ENCODE measurements around the gene RTL9.
A peak's percentile ranks its signal among the peaks of the same experiment; 100 is the strongest.
"Not testable (repeated sequence)": the region's sequence is repeated elsewhere in the genome, so short reads cannot be mapped to it uniquely, and the experiment has no call there.

Gene RTL9

DNA sequence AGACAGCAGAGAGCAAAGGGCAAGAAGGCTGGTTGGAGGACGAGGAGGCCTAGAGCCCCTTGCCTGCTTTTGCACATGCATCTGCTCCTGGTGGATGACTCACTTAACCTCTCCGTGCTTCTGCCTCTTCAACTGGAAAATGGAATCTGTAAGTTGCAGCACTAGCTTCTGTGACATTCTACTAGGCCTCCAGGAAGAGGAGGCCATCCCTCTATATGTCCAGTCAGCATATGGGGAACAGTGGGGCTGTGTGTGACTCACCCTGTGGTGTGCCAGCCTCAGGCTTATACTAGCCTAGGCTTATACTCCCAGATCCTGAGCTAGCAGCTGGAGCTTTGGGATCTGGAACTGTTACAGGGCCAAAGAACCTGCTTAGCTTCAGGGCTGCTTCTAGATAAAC, 36.0 kb downstream of the RTL9 start:
- Mint-ChIP-seq H3K9me3 (no peaks in the 10 kb centered on the region), H3K27ac (no peak overlapping the region), H3K4me3 (no peak overlapping the region), H3K36me3 (no peaks in the 10 kb centered on the region), H3K4me1 (no peaks in the 10 kb centered on the region)
- DNase-seq (ENCODE audit: low spot score in 2 of 2) (no peak), ATAC-seq (peak; percentile 39)

DNA sequence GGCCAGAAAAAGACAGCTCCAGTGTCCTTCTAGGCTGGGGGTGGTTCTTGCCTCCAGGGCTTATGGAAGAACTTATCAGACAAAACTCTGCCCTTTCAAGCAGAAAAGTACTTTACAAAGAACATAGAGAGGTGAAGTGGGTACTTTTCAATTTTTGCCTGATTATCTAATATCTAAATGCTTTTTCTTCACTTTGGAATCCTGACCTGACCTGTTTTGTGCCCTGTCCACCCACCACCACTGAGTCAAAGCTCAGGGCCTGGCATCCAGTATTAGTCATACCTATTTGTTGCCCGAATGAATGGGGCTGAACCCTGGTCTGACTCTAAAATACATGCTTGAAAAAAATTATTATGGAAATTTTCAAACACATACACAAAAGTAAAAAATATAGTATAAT, 37.2 kb downstream of the RTL9 start:
- no peak overlapping the region for H3K27ac Mint-ChIP-seq
- H3K4me3 Mint-ChIP-seq = no peak overlapping the region
- DNase-seq (ENCODE audit: low spot score in 2 of 2) = no peak
- H3K9me3 Mint-ChIP-seq = no peaks in the 10 kb centered on the region
- no peaks in the 10 kb centered on the region for H3K4me1 Mint-ChIP-seq
- no peak for ATAC-seq
- no peaks in the 10 kb centered on the region for H3K36me3 Mint-ChIP-seq

DNA sequence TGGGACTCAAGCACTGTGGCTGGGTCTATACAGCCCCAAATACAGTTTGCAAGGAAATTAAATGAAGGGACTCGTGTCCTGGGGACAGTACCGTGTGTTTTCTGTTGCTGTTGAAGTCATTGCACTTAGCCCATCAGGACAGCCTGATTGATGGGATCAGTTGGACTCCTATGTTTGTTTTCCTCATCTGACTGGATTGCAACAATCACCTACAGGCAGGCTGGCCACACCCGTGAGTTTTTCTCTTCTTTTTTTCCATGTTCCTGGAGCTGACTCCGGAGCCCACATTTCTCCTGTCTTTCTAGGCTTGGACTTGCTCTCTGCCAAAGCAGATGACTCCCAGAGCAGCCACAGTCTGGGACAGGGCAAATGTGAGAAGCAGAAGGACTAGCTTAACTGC, 38.1 kb downstream of the RTL9 start:
- no peak overlapping the region for H3K27ac Mint-ChIP-seq
- no peaks in the 10 kb centered on the region for H3K4me1 Mint-ChIP-seq
- no peaks in the 10 kb centered on the region for H3K36me3 Mint-ChIP-seq
- DNase-seq (ENCODE audit: low spot score in 2 of 2) (no peak), ATAC-seq (no peak)
- no peaks in the 10 kb centered on the region for H3K9me3 Mint-ChIP-seq
- no peak overlapping the region for H3K4me3 Mint-ChIP-seq

DNA sequence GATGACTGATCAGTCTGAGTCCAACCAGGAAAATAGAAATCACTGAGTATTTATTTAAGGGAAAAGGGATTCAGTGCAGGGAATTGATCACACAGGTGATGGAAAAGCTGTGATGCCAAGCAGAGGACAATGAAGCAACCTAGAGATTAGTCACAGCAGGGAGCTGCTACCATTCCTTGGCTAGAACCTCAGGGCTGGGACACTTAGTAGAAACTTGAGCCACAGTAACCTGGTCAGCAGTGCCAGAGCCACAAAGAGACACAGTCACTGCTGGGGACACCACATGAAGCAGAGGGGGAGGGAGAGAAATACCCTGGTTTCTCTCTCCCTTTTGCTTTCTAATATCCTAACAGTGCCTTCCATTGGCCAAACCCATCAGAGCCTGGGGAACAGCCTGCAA, 38.7 kb downstream of the RTL9 start:
- ATAC-seq = no peak
- Mint-ChIP-seq H3K36me3 (no peaks in the 10 kb centered on the region), H3K27ac (no peak overlapping the region), H3K9me3 (no peaks in the 10 kb centered on the region), H3K4me1 (no peaks in the 10 kb centered on the region), H3K4me3 (no peak overlapping the region)
- DNase-seq (ENCODE audit: low spot score in 2 of 2) = no peak

DNA sequence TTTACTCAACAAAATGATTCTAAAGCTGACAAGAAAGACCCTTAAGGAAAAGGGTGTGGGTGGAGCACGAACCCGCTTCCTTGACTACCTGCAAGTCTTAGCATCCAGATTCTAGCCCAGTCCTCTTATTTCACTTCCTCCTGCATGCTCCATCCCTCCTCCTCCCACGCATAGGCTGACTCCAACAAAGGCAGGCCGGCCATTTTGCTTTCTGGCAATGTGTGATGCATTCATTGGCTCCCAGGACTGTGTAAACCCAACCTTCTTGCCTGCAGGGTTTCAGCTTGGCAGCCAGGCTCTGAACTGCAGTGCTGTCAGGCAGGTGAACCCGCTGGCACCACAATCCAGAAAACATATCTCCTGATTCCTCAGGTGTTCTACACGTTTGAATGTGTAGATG, 39.3 kb downstream of the RTL9 start:
- H3K4me3 Mint-ChIP-seq = no peak overlapping the region
- H3K27ac Mint-ChIP-seq = no peak overlapping the region
- H3K9me3 Mint-ChIP-seq = no peaks in the 10 kb centered on the region
- DNase-seq (ENCODE audit: low spot score in 2 of 2) = no peak
- no peaks in the 10 kb centered on the region for H3K4me1 Mint-ChIP-seq
- H3K36me3 Mint-ChIP-seq = no peaks in the 10 kb centered on the region
- ATAC-seq = no peak

DNA sequence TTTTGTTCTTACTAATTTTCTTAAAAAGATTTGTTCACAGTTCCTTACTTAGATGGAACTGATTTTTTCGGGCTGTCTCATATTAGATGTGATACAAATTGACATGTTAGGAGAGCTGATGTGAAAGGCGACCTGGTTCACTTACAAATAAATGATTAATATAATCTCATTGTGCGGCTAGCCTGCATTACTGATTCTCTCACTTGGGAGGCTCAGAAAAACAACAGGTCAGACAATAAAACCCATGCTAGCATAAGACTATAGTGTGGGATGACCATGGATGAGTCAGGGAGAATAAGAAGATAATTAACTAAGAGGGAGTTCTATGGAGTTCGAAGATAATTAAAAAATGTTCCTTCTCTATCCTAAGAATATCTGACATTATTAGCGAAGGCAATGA, 40.8 kb downstream of the RTL9 start:
- no peak for DNase-seq (ENCODE audit: low spot score in 2 of 2)
- H3K27ac Mint-ChIP-seq = no peak overlapping the region
- H3K4me3 Mint-ChIP-seq = no peak overlapping the region
- no peaks in the 10 kb centered on the region for H3K4me1 Mint-ChIP-seq
- no peaks in the 10 kb centered on the region for H3K9me3 Mint-ChIP-seq
- H3K36me3 Mint-ChIP-seq = no peaks in the 10 kb centered on the region
- no peak for ATAC-seq

DNA sequence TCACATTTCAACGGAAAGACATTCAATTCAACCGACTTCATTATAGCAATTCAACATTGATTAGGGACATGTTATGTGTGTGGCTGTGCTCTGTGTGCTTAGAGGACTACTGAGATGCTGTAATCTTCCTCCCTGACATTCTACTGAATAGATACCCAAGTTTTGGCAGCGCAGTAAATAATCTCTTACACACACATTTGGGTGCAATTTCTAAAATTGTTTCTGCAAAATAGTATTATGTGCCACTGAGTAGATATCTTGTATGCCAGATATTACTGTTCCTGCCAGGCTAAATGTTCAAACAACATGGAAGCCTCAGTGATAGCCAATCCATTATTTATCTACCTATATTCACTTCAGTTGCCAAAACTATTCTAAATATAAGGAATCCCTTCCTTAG, 41.3 kb downstream of the RTL9 start:
- no peak for DNase-seq (ENCODE audit: low spot score in 2 of 2)
- no peak for ATAC-seq
- H3K27ac Mint-ChIP-seq = no peak overlapping the region
- H3K4me1 Mint-ChIP-seq = no peaks in the 10 kb centered on the region
- no peaks in the 10 kb centered on the region for H3K36me3 Mint-ChIP-seq
- H3K9me3 Mint-ChIP-seq = no peaks in the 10 kb centered on the region
- no peak overlapping the region for H3K4me3 Mint-ChIP-seq

DNA sequence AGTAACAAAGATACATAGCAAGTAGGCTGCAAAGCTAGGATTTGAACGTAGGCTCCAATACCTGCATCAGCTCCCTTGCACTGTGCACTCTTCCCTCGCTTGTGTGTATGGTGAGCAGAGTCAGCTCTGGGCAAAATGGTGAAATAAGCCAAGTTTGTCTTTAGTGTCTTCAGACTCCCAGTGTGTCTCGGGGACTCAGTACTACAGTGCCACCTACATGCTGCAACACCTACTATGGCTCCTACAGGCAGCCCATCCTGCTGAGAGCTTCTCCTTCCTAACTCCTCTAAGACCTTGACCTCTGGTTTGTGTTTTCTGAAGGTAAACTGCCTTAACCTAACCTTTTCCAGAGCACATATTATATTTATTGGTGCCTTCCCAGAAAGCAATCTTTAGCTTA, 42.5 kb downstream of the RTL9 start:
- no peak overlapping the region for H3K27ac Mint-ChIP-seq
- H3K36me3 Mint-ChIP-seq = no peaks in the 10 kb centered on the region
- H3K4me3 Mint-ChIP-seq = no peak overlapping the region
- no peaks in the 10 kb centered on the region for H3K4me1 Mint-ChIP-seq
- ATAC-seq (no peak), DNase-seq (ENCODE audit: low spot score in 2 of 2) (no peak)
- H3K9me3 Mint-ChIP-seq = no peaks in the 10 kb centered on the region

DNA sequence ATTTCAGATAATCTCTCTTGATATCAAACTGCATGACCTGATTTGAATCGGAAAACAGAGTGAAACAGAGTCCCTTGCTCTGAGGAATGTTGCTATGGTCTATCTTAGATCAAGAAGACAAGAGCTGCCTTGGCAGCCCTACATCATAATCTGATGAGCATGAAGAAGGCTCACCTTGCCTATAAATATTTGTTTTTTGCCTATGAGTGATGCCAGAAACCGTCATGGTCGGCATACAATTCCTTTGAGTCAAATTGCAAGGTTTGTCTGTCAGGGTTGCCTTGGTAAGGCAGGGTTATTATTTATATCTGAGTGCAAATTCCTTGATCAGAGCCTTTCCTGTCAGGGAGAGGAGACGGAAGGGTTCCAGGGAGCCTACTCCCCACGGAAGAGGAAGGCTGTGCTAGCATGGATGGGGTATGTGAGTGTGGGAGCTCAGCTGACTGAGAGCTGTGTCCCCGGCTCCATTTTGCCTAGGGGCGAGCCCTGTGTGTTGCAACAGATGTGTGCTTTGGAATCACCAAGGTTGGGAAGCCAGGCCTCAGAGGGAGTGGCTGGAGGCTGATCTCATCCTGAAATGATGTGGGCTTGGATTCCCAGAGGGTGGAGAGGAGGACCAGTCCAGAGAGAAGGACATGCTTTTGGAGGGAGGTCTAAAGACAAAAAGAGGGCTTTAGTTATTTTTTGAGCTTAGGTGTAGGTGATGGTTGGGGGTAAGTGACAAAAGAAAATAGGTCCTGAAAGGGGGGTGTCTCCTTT, 43.6 kb downstream of the RTL9 start:
- Mint-ChIP-seq H3K27ac (no peak overlapping the region), H3K36me3 (no peaks in the 10 kb centered on the region), H3K4me3 (no peak overlapping the region), H3K9me3 (no peaks in the 10 kb centered on the region), H3K4me1 (no peaks in the 10 kb centered on the region)
- DNase-seq (ENCODE audit: low spot score in 2 of 2) (no peak), ATAC-seq (no peak)

DNA sequence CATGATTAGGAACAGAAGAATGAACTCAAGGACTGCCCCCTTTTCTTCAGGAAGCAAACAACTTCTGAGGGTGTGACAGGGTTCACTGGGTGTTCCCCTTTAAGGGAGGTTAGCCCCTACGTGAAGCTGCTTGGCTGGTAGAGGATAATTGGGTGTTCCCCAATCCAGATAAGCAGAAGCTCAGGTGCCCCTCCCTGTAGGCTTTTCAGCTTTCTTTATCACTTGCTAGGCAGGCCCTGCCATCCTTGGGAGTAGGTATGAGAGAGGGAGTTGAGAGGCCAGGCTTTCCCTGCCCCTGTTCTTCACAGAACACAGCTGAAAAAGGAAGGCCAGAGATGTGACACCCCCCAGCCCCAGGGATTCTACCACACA, 44.2 kb downstream of the RTL9 start:
- DNase-seq (ENCODE audit: low spot score in 2 of 2) = no peak
- no peak for ATAC-seq
- Mint-ChIP-seq H3K4me1 (no peaks in the 10 kb centered on the region), H3K27ac (no peak overlapping the region), H3K4me3 (no peak overlapping the region), H3K36me3 (no peaks in the 10 kb centered on the region), H3K9me3 (no peaks in the 10 kb centered on the region)

DNA sequence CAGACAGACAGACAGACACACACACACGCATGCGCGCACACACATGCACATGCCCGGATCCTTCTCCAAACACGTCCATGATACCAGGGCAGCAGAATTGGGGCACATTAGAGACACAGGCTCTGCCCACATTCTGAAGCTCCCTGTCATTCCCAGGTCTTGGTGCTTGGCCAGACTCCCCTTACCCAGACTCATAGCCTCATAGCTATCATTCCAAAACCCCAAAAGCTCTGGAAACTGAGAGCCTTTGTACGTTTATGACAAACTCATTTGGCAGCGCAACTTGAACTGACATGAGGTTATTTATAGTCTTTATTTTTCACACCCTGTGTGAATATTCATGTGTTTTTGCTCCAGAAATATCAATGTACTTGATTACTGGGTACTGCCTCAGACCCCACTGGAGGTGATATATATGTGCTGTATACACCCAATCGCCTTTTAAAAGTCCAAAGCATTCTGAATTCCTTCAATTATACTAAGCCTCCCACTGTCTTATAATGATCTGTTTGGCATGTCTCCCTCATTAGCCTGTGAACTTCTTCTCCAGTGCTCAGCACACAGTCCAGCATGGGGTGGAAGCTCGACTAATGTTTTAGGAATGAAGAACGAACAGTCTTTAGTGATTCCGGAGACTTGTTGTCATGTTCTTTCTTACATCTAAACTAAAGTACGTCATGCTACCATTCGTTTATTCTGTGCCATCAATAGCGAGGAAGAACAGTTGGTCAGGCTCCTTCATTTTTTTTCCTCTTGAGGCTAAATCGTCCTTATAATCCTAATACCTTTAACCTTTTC, 45.0 kb downstream of the RTL9 start:
- Mint-ChIP-seq H3K9me3 (no peaks in the 10 kb centered on the region), H3K36me3 (no peaks in the 10 kb centered on the region), H3K27ac (no peak overlapping the region), H3K4me3 (no peak overlapping the region), H3K4me1 (no peaks in the 10 kb centered on the region)
- no peak for DNase-seq (ENCODE audit: low spot score in 2 of 2)
- ATAC-seq = no peak

DNA sequence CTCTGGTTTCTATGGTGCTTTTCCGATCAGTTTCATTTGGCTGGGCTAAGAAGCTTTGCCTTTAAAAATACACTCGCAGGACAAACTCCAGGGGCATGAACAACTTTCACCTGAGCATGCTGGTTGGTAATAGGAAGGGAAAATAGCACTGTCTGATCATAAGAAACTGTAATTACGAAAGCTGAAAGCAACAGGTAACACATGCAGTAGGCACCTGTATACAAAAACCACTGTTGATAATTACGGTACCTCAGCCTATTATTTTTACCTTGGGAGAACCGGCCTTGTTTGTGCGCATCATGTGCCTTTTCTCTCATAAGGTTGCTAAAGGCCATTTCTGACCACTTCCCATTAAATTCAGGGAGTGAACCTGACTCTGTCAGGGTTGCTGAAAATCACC, 45.7 kb downstream of the RTL9 start:
- Mint-ChIP-seq H3K4me3 (no peak overlapping the region), H3K4me1 (no peaks in the 10 kb centered on the region), H3K27ac (no peak overlapping the region), H3K36me3 (no peaks in the 10 kb centered on the region), H3K9me3 (no peaks in the 10 kb centered on the region)
- DNase-seq (ENCODE audit: low spot score in 2 of 2) (no peak), ATAC-seq (no peak)

DNA sequence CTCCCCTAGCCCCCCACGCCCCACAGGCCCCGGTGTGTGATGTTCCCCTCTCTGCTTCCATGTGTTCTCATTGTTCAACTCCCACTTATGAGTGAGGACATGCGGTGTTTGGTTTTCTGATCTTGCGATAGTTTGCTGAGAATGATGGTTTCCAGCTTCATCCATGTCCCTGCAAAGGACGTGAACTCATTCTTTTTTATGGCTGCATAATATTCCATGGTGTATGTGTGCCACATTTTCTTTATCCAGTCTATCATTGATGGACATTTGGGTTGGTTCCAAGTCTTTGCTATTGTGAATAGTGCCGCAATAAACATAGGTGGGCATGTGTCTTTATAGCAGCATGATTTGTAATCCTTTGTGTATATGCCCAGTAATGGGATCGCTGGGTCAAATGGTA, 47.6 kb downstream of the RTL9 start:
- ATAC-seq; H3K4me3 Mint-ChIP-seq; H3K27ac Mint-ChIP-seq; DNase-seq (ENCODE audit: low spot score in 2 of 2); H3K9me3 Mint-ChIP-seq; H3K4me1 Mint-ChIP-seq; H3K36me3 Mint-ChIP-seq: not testable (repeated sequence)

DNA sequence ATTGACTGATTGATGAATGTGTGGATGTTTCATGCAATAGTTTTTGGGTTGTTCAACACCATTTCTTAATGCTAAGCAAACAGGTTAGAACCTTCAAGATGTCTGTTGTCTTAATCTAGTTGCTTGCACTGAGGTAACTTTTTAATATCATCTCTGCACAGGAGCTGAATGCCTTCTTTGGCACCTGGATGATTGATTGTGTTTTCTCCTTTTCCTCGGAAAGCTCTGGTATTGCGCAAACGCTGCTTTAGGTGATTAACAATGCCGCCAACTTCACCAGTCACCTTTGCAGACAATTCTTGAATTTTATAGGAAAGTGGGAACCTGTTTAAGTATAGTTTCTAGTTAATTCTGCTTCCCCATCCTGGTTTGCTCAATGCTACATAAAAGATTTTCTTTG, 48.2 kb downstream of the RTL9 start:
- no peaks in the 10 kb centered on the region for H3K9me3 Mint-ChIP-seq
- DNase-seq (ENCODE audit: low spot score in 2 of 2) = no peak
- no peak overlapping the region for H3K4me3 Mint-ChIP-seq
- H3K27ac Mint-ChIP-seq = no peak overlapping the region
- no peaks in the 10 kb centered on the region for H3K36me3 Mint-ChIP-seq
- ATAC-seq = no peak
- H3K4me1 Mint-ChIP-seq = no peaks in the 10 kb centered on the region

DNA sequence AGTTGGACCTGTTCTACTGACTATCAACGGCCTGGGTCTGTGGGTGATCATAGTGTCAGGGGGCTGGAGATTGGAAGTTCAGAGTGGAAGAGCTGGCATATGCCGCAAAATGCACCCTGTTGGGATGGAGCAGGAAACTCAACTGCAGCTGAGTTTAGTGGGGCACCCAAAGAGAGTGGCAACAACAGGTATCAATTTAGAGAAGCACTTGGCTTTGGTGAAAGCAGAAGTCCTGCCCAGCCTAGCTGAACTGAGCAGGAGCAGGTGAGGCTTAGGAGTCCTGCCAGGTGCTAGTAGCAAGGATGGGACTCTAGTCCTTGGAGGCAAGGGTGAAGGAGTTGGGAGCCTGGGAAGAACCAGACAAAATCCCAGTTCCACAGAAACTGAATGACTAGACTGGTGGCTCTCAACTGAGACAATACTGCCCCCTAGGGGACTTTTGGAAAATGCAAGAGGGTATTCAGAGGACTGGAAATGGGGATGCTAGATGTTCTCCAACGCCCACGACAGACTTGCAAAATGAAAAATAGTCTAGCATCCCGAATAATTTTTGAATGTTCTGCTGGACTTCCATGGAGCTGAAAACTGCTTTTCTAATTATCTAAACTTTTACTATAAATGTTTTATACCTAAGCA, 49.4 kb downstream of the RTL9 start:
- ATAC-seq (no peak), DNase-seq (ENCODE audit: low spot score in 2 of 2) (peak; percentile 26 to 65)
- H3K27ac Mint-ChIP-seq = no peak overlapping the region
- H3K4me3 Mint-ChIP-seq = no peak overlapping the region
- H3K36me3 Mint-ChIP-seq = no peaks in the 10 kb centered on the region
- H3K4me1 Mint-ChIP-seq = peaks cover 2% of the 10 kb centered on the region
- H3K9me3 Mint-ChIP-seq = no peaks in the 10 kb centered on the region
